HG03520 (cell line): ENCODE measurements around the gene UGT1A8.

ENCODE experiments used
- ATAC-seq: cut with Tn5 transposase; IDR thresholded peaks from one replicate; pipeline ENCODE4 v1.9.1; 2021; ENCODE audit warnings: mild to moderate bottlenecking, moderate library complexity; ENCODE audit not compliant: unreplicated experiment

The UGT1A8 gene

GRCh38 chr2:233814056-233814835 is 196.8 kb downstream of the UGT1A8 start:
- ATAC-seq, result no peak

GRCh38 chr2:233815861-233816260 is 198.4 kb downstream of the UGT1A8 start:
- no peak for ATAC-seq

DNA sequence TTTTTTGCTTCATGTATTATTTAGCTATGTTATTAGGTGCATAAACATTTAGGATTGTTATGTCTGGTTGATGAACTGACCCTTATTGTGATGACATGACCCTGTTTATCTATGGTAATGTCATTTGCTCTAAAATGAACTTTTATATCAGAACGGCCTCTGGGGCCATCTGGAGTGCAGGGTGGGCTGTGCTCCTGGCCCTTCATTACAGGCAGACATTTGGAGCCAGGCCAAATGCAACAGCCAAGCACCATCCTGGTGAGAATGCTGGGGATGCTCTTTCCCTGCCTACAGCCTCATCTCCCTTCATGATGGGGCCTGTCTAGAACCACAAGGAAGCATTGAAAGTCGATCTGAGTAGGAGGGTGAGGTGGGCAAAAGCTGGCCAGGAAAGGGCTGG is 198.9 kb downstream of the UGT1A8 start:
- ATAC-seq, result no peak

GRCh38 chr2:233816771-233817170 is 199.3 kb downstream of the UGT1A8 start:
- no peak for ATAC-seq

DNA sequence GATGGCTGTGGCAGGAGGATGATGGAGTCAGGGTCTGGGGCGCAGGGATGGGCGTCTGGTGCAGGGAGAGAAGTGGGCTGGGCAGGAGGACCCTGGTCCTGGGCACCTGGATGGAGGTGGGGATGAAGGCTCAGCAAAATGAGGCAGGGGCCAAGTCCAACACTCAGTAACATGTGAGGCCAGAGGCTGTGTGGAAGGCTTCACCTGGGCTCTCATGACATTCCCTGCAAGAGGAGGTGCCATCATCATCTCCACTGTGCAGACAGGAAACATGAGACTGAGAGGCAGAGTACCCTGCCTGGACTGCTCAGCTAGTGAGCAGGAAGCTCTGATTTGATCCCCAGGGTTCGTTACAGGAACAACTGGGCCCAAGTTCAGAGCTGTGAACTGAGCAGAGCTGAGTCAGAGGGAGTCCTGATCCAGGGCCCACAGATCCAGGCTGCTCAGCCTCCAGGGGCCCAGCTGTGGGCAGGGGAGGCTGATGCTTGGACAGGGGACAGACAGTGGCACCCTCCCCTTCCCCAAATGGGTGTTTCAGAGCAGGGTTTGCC is 200.0 kb downstream of the UGT1A8 start:
- no peak for ATAC-seq

DNA sequence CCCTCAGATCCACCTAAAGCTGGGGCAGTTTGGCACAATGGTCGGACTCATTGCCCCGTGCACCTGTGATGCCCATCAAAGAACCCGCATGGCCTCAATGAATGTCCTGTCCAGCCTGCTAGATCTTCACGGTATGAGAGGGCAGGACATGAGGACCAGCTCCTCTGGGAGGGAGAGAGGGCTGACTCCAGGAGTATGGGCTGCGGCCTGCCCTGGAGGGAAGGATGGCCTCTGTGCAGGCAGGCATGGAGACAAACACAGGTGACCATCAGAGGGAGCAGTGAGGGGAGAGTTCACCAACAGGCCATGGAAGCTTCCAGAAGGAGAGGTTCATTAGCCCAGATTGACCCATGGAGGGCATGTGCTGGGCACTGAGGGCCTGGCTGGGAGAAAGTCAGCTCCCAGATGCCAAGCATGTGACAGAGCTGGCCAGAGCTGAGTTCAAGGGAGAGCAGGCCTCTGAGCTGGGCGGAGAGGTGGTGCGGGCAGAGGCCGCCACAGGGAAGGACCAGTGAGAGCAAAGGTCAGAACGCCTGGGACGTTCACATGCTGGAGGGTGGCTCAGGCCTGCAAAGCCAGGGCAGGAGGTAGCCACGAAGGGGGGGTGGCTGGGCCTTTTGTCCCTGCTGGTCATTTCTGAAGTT is 200.7 kb downstream of the UGT1A8 start:
- no peak for ATAC-seq

DNA sequence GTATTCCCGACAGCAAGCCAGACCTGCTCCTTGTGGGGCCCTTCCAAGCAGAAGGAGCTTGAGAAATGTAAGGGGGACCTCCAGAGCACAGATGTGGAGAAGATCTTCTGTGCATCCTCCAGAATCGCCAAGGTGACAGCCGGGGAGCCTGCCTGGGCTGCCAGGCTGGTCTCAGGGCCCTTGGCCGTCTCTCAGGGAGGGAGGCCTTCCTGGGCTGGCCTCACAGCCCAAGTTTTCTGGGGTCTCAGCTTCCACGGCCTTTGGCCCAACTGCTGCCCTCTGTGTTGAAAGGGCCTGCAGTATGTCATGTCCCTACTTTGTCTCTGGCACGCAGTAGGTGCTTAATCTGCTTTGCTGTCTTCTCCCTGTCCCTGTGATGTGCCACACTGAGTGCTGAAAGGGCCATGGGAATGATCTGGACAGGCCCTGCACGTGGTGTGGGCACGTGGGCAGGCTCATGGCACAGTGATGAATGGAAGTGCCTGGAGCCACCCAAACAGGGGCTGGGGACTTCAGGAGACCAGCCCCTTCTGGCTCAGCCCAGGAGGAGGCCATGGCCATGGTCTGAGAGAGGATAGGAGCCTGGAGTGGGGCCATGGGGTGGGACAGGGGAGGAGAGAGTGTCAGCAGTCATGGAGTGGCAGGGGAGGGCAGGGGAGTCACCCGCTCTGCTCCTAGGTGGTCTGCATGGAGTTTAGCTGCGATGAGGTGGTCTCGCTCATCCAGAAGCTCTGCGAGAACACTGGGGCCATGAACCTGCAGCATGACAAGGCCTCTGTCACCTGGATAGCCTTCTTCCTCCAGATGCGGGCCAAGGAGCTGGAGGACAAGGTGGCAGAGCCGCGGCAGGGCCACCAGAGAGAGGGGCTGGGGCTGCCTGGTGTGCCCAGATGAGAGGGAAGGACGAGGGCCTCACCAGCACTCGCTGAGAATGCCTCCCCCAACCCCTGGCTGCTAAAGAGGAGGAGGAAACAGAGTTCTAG is 201.5 kb downstream of the UGT1A8 start:
- ATAC-seq, result no peak

- no peak for ATAC-seq
These were observed 202.7 kb downstream of the UGT1A8 start for GRCh38 chr2:233819884-233820773.

- ATAC-seq, result no peak
These were observed 203.3 kb downstream of the UGT1A8 start for GRCh38 chr2:233820774-233821105.

DNA sequence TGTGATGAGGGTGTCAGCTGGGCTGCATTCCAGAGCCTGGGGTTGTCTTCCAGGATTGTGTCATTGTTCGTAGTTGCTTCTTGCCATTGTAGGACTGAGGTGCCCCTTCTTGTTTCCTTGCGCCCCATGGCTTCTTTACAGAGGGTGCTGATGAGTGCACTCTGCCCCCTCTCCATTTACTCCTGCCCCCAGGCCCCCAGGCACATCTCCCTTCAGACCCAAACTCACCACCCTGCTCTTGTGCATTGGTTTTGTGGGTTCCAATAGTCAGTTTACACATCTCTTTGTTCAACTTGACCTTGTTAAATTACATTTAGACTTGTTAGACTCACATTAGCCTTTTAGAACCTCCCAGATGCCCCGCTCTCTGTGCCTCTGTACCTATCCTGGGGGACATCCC is 203.8 kb downstream of the UGT1A8 start:
- ATAC-seq, result no peak

DNA sequence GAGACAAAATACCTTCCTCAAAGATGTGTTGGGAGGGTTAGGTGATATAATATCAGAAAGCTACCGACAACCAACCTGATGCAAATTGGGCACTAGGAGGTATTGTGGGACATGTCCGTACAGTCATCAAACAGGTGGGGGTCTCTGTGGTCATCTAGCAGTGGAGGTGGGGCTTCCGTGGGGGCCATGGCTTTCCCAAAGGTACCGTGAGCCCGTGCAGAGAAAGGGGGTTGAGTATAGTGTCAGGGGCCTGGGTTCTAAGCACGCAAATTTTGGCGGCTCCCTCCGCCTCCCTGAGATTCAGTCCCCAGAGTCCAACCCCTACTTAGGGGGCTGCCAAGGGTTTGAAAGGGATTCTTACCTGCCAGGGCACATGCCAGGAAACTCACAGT is 204.3 kb downstream of the UGT1A8 start:
- no peak for ATAC-seq

- ATAC-seq, result no peak
These were observed 204.8 kb downstream of the UGT1A8 start for GRCh38 chr2:233822101-233822771.
